ENCODE data around the gene JMJD6. TPM values are rescaled to one million over a fixed set of nuclear protein-coding genes. Genes with fewer than 3 reads are reported as not detected.
A peak's percentile ranks its signal among the peaks of the same experiment; 100 is the strongest.

JMJD6 gene
- total and polyA plus RNA-seq, 9 of the 15 experiments (the other 6 are each of a cell fraction or from before 2014, with no cell fraction given) = 2.5 to 52.3 (median 36.3) TPM

DNA sequence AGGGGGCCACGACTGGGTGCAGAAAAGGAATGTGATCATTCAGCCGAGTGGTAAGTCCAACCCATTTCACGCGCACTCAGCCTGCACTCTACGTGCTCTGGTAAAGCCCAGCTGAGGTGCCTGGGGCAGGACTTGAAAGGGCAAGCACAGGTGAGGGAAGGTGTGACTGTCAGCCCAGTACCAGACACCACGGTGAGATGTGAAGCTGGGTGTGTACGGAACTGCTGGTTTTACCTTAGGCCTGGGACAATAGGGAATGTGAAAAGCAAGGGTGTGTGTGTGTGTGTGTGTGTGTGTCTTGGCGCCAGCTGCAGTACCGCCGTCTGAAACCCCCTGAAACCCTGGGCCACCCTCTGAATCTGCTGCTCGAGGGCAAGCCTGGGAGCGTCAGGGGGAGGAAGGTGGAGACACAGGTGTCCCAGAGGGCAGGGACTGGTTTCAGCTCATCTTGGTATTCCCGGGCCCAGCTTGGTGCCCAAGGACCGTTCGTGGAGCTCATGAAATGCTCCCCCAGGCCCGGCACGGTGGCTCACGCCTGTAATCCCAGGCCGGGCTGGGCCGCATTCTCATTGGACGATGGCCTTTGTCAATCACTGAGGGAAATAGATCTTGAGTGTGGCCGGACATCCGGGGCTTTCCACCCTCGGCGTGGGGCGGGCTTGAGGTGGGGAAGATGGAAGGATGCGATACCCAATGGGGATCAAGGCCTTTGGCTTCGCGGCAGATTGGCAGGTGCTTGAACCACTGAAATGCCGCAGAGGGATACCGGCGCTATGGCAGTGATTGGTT lies 55.1 kb downstream of the JMJD6 start (continued):
- TF ChIP-seq ZNF407 (IDR thresholded peaks at IDR 0.05; ENCODE audit: low read depth) = no peak
- no peak for TF ChIP-seq BCL6 (CRISPR knock-in tag; IDR thresholded peaks at IDR 0.05)
- TF ChIP-seq ZNF75A (CRISPR knock-in tag; IDR thresholded peaks at IDR 0.05) = no peak
- peak; percentile 95 for TF ChIP-seq GABPA (tag; conservative IDR thresholded peaks at IDR 0.05; ENCODE audit: low read depth)
- TF ChIP-seq HNRNPL (IDR thresholded peaks at IDR 0.05; ENCODE audit: low read depth, low read length) = no peak
- TF ChIP-seq GTF2F1 (IDR thresholded peaks at IDR 0.05; ENCODE audit: low read depth, low read length) = peak; percentile 54; the same call in 1 of the 2 replicates
- no peak for TF ChIP-seq RBBP5 (IDR thresholded peaks at IDR 0.05; ENCODE audit: borderline replicate concordance, insufficient read depth, low read length, poor library complexity, severe bottlenecking)
- TF ChIP-seq, protein P1, sequence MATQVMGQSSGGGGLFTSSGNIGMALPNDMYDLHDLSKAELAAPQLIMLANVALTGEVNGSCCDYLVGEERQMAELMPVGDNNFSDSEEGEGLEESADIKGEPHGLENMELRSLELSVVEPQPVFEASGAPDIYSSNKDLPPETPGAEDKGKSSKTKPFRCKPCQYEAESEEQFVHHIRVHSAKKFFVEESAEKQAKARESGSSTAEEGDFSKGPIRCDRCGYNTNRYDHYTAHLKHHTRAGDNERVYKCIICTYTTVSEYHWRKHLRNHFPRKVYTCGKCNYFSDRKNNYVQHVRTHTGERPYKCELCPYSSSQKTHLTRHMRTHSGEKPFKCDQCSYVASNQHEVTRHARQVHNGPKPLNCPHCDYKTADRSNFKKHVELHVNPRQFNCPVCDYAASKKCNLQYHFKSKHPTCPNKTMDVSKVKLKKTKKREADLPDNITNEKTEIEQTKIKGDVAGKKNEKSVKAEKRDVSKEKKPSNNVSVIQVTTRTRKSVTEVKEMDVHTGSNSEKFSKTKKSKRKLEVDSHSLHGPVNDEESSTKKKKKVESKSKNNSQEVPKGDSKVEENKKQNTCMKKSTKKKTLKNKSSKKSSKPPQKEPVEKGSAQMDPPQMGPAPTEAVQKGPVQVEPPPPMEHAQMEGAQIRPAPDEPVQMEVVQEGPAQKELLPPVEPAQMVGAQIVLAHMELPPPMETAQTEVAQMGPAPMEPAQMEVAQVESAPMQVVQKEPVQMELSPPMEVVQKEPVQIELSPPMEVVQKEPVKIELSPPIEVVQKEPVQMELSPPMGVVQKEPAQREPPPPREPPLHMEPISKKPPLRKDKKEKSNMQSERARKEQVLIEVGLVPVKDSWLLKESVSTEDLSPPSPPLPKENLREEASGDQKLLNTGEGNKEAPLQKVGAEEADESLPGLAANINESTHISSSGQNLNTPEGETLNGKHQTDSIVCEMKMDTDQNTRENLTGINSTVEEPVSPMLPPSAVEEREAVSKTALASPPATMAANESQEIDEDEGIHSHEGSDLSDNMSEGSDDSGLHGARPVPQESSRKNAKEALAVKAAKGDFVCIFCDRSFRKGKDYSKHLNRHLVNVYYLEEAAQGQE (IDR thresholded peaks at IDR 0.05; ENCODE audit: borderline replicate concordance) = no peak
- TF ChIP-seq, protein P1 (CRISPR knock-in tag; IDR thresholded peaks at IDR 0.05; ENCODE audit: low read depth) = no peak
